MV-4-11 (cell line): ENCODE data around the gene NRXN2.

Experiments
- DNase-seq: peaks from one replicate; lab custom pipeline; 2025; lab: John Stamatoyannopoulos, UW

The NRXN2 gene

DNA sequence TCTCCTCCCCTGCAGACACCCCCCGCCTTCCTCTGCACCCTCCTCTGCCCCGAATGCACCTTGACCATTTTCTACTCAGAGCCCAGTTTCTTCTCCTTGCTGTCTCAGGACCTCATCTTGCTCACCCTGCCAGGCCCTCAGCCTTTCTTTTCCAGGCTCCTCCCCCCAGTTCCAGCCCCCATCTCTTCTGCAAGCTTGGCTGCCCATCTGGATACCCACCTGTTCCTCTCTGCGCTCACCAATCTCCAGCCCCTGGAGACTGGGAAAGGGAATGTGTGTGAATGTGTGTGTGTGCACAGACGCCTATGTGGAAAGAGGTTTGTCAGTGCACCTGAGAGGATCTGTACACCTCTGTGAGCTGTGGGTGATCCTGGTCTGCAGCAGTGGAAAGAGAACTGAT, 95.6 kb downstream of the NRXN2 start:
- no peak for DNase-seq

DNA sequence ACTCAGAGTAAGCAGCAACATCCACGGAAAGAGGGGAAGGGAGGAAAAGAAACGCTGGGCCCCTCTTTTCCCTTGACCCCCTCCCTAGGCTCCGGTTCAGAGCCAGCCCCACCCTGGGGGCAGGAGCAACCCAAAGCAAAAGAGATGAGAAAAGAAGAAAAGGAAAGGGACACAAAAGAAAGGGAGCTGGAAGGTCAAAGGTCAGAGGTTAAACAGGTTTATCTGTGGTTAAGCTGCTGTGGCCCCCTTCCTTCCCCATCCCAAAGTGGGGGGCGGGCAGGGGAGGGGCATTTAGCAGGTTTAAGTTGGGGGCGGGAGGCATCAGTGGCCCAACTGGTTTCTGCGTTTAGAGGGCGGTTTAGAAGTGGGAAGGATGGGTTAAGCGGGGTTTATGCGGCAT, 96.4 kb downstream of the NRXN2 start:
- DNase-seq, result no peak

DNA sequence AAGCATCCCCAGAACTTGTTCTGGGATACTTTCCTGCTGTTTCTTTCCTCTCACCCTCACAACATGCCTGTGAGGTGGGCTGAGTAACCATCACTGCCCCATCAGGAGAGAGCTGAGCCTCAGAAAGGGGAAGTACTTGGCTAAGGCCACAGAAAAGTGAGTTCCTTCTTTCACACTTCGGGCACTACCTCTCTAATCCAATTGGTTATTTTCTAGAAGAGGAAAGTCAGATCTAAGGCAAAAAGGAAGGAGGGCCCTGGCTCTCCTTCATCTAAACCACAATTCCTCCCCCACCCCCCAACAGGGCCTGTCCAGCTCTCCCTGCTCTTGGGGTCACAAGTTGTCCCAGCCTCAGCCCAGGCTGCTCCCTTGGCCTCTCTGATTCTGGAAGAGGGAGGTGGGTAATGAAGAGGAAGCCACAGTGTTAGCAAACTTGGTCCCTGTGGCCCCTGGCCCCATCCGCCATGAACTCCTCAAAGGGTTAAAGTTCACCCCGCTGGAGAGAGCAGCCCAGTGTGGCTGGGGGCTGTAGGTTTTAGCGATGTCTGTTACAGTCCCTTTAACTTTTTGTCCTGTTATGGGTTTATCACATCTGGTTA, 98.0 kb downstream of the NRXN2 start:
- DNase-seq, result peak; percentile 97

DNA sequence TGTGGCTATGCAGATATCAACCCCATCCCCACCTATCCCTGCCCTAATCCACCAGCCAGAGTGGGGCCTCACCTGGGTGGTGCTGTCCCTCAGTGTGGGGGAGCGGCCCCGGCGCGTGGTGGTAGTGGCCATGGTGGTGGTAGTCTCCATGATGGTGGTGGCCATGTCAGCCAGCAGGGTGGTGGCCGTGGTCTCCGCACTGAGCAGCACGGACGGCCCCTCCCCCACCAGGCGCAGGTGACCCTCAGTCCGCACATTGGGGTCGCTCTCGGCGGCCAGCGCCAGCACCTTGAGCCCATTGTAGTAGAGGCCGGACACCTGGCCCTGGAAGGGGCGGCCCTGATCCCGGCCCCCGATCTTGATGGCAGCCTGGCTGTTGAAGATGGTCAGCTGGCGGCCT, 100.3 kb downstream of the NRXN2 start:
- no peak for DNase-seq

DNA sequence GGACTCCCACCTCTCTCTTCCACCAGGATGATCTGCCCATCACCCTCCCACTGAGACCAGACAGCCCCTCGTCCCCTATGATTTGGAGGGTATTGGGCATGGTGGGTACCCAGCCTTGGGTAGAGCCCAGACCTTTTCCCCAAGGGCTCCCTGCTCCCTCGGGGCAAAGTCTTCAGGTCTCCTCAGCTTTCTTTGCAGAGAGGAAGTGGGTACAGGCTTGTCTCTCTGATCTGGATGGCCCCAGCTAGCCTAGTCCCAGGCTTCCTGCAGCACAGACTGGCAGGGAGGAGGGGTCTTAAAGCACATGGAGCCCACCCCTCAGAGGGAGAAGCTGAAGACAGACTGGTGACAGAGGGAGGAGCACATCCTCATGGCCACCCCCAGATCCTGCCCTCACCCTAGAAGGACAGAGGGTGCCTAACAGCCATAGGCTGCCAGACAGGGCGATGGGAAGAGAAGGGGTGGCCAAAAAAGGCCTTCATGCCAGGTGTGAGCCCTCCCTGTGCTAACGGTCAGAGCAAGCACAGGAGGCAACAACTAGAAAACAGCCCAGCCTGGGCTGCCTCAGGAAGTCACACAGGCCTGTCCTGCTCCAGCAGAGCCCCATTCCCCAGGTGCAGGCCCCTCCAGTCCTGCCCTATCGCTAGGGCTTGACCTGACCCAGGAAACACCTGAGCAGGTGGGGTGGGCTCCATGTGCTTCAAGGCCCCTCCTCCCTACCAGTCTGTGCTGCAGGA, 101.5 kb downstream of the NRXN2 start:
- DNase-seq, result no peak

DNA sequence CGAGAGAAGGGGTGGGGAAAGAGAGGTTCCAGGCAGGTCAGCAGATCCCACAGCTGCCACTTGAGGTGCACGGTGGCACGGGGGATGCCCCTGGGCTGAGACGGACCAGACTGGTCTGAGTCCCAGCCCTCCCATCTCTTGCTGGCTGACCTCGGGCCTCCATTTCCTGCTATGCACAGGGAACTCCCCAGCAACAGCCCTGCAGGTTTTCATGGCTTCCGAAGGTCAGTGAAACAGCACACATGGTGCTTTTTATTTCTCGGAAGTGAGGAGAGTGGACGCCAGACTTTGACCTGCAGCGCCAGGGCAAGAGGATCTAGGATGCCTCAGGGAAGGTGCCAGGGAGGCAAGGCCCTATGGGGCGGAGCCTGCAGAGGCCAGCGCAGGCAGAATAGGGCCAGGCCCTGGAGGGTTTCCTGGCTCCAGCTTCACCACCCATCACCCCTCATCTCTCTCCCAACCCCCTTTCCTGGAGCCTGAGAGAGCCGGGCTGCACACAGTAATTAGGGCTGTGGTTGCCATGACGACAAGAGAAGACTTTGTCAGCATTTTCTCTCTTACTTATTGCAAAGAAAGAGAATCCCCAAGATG, 102.5 kb downstream of the NRXN2 start:
- no peak for DNase-seq

DNA sequence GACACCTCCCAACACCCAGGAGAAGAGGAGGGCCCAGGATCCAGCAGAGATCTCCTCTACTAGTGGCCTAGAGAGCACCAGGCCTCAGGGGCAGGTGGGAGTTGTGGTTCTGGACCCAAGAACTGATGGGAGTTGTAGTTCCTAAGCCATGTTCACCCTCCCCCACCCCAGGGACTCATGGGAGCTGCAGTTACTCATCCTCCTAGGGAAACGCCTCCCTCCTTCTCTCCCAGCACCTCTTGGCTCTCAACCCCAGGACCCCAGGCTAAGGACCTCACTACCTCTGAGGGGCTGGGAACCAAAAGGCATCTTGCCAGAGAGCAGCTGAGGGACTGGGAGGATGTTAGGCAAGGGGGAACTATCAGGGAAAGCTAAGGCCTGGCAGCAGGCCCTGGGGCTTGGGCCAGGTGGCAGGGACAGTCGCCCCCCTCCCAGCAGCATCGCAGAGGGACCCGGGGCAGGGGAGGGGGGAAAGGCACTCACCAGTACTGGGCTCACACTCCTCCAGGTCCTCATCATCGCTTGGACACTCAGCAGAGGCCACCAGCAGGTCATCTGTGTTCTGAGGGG, 103.1 kb downstream of the NRXN2 start:
- peak; percentile 52 for DNase-seq

DNA sequence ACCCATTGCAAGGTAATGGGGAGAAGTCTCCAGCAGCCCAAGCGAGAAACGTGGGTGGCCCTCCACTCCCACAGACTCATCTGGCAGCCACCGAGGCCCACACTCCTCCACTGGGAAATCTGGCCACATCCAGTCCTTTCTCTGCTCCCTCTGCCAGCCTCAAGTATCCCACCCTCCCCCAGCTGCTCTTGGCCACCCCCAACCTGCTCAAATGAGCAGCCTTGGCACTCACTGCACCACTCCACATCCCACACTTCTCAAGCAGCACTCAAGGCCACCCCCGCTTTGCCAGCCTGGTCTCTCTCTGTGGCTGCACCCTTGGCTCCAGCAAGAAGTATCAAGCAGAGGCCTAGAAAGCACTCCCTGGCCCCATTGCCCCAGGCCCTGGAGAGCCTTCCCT, 103.8 kb downstream of the NRXN2 start:
- no peak for DNase-seq

DNA sequence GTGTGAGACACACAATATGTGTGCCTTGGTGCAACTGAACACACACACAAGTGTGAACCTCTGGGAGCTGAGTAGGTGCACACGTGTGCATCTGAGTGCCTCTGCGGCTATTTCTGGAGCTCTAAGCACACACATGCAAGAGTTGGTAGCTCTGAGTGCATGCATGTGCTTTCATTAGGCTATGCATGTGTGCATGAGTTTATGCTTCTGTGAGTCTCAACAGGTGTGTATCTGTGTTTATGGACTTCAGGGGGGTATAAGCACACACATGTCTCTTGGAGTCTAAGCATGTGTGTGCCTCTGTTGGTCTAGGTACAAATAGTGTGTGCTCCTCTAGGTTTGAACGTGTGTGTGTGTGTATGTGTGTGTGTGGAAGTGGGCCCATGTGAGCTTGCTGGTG, 106.2 kb downstream of the NRXN2 start:
- DNase-seq, result no peak

DNA sequence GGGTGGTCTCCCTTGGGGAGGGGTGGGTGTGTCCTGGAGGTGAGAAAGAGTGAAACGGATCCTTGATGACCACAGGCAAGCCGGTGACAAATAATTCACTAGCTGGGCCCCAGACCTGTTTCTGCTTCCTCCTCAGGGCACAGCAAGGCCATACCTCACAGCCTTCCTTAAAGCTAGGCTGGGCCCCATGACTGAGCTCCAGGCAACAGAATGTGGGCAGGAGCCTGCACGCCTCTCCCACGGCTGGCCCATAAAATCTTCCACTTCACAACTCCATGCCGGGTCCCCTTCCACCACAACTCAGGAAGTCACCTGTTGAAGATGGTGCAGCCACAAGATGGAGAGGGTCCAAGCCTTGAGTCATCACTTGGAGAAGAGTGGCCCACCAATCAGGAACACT, 108.1 kb downstream of the NRXN2 start:
- DNase-seq, result no peak

DNA sequence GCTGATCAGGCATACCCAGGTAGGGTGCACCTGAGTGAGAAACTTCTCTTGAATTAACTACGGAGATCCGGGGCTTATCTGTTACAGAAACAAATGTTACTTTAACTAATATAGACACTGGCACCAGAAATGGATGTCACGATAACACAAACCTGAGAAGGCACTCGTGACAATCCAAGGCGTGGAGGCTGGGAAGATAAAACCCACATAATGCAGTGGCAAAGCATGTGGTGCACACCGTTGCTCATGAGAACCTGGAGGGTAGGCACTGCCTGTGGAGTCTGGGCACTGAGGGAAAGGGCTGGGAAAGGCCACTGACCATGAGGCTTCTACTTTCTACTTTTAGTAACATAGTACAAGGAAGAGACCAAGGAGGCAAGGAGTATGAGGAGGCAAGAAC, 109.3 kb downstream of the NRXN2 start:
- no peak for DNase-seq

DNA sequence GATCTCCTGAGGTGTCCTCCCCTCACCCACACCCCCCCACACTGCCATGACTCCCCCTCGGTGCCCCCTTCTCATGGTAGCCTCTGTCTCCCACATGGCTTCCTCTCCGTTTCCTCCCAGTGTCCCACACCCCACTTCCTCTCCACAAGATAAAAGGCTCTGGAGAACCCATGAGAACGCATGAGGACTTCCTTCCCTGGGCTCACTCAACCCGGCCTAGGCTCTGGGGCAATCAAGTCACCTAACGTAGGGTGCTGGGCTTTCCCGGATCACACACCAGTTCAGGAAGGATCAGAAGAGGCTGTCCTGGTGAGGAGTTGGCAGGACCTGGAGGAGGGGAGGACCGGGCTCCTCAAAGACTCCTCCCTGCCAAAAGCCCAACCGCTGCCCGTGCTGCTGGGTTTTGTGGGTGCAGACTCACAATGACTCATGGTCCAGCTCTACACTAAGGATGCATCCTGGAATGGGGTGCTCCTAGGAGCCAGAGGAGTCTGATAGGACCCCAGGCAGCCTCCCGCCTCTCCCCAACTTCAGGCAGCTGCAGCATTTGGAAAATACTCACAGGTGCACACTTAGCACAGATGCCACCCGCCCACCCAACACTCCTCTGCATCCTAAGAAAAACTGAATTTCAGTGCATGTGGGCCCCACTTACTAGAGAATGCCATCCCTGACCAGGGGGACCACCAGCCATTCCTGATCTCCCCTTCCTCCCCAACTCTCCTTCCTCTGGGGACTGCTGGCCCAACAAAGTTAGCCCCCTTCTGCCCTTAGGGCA, 110.9 kb downstream of the NRXN2 start:
- peak; percentile 25 for DNase-seq

DNA sequence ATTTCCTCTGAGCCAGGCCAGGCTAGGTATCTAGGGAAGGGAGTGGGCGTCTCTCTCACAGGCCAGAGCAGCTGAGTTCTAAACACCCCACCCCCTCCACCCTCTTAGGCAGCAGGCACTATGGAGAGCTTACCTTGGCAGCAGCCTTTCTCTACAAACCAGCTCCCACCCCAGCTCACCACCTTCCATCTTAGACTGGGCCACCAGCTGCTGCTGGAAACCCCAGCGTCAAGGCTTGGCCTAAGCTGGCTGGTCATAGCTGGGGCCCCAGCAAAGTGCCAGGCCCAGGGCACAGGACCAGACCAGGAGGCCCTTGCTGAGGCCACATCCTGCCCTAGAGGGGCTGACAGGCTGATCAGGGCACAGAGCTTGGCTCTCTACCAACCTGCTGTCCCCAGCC, 111.8 kb downstream of the NRXN2 start:
- no peak for DNase-seq

DNA sequence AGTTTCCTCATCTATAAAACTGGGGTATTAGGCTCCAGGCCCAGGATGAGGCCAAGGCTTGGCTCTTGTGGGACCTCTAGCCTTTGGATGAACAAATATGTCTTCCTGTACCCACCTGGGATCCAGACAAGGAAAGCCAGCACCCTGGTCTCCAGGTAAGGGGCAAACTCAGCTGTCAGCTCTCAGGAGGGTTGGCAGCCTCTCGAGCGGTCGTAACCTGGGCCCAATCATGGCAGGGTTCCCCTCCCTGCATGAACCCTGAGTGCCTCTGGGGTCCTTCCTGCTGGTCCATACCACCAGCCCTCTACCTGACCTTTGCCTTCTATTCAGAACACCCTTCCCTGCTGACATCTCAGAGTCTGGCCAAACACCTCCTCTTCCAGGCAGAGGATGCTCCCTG, 112.4 kb downstream of the NRXN2 start:
- no peak for DNase-seq

DNA sequence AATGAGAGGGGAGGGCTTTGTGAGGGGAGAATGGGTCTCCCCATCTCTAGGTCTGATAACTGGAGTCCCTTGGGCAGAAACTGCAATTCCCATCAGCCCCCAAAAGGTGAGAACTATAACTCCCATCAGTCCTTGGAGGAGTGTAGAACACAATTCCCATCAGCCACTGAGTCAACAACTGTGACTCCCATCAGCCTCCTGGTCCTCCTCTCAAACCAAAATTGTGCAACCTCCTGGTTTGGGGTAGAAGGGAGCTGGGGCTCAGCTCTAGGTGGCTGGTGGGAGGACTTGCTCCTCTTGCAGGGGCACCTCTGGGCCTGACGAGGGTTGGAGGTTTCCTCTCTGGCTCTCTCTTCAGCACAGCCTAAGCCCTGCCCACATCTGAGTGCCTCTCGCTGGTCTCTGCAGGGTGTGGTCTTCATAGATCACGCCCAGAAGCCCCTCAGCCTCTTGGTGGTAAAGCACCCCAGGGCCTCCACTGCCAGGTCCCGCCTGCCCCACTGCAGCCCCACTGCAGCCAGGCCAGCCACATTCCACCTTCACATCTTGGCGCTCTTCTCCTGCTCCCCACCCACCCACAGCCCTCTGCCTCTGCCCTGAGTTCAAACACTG, 113.5 kb downstream of the NRXN2 start:
- DNase-seq, result peak; percentile 74

DNA sequence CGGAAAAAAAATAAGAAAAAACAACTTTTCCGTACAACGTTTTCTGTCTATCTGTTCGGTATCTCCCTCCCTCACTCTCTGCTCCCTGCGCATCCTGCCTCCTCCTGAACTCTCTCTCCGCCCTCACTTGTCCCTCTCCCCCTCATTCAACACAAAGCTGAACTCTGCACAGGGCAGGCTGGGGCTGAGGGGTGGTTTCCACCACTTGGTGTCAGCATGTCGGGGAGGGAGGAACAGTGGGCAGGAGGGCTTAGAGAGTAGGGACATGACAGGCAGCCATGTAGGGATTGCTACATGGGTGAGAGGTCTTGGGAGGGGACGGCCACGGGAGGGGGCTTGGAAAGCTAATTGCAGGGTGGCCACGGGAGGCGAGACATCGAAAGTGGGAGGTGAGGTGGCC, 114.4 kb downstream of the NRXN2 start:
- DNase-seq, result no peak

DNA sequence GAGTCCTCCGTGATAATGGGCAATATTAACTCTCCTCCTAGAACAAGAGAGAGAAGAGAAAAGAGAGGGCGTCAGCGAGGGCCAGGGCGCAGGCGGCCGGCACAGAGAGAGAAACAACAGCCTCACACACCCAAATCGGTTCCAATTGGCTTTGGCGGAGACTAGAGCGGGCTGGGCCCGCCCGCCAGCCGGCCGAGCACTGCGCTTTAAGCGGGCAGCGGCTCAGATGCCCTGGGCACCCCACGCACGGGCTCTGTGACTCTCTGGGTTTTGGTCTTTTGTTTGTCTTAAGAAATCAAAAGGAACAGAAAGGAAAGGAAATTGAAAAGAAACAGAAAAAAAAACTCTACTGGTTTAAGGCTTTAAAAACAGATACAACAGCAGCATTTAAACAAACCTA, 115.0 kb downstream of the NRXN2 start:
- no peak for DNase-seq

DNA sequence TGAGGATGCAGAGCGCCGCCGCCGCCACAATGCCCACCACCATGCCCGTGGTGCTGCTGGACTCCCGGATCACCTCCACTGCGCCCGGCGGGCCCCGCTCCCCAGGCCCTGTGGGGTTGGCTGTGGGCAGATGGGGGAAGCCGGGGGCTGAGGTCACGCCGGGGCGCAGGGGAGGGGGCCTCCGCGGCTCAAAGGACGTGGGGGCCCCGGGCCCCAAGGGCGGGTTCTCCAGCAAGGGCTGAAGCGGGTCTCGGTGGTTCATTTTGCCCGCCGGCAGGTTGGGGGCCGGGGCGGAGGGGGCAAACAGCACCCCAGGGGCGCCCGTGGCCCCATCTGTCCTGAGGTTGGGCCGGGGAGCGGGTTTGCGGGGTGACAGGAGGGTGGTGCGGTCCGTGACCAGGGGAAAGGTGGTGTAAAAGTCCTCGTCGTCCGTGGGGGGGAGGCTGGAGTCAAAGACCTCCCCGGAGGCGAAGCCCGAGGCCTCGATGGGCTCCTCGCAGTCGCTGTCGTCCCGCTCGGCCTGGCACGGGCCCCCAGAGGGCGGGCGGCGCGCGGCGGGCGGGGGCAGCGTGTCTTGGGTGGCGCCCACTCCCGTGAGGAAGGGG, 115.5 kb downstream of the NRXN2 start:
- DNase-seq, result no peak

DNA sequence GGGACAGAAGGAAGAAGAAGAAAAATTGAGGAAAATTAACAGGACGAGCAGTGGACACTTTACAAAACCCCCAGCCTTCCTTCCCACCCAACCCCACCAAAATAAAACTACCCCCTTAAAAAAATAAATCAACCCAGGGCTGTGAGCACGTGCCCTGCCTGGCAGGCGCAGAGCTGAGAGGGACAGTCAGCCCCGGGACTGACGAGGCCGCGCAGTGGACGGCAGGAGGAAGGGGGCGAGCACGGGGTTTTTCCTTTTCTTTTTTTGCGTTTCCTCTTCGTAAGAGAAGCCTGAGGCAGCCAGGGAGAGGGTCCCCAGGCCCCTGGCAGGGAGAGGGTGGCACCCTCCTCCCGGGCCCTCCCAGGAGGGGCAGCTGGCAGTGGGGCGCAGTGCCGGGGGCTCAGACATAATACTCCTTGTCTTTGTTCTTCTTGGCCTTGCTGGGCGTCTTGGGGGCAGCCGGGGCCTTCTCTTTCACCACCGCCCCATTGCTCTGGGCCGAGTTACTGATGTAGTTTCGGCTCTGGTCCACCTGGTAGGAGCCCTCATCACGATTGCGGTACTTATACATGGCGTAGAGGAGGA, 116.1 kb downstream of the NRXN2 start:
- no peak for DNase-seq

DNA sequence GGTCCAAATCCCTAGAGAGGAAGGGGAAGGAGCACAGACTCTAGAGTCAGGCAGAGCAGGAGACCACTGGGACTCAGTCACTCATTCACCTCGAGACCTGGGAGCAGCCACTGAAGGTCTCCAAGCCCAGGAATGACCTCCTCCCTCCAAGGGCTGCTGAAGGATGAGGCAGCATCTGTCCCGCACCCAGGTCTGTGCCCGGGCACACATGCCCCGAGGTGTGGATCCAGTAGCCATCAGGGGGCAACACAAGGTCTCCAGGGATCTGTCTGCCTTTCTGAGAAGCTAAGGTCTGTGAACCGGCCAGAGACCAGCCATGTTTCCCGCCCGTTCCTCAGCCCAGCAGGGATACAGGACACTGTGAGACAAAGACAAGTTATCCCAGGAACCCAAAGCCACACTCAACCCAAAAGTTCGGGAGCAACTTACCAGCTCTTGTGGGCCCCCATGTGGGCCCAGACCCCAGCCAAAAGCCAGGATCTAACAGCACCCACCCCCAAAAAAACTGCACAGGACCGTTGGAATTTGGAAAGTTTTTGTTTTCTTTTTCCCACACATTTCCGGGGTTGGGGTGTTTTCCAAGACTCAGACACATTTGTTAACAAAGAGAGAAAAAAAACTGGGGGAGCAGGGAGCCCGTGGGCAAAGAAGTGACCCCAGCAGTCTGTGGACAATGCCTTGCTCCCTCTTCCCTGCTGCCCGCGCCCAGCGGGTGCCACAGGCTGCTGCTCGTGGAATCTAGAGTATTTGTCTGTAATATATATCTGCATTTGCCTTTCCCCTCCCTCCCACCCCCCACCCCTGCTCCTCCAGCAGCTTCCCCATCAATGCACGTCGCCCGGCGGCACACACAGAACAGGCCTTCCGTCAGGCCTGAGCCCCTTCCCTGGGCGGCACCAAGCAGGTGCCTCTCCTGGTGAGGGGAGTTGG, 117.1 kb downstream of the NRXN2 start:
- no peak for DNase-seq
